GM19328 (cell line): Measurements from ENCODE around the gene NCAPG2.
"Not testable (repeated sequence)": the region's sequence is repeated elsewhere in the genome, so short reads cannot be mapped to it uniquely, and the experiment has no call there.

Source experiments
- ATAC-seq: cut with Tn5 transposase; IDR thresholded peaks from one replicate; pipeline ENCODE4 v1.9.1; 2021; ENCODE audit warnings: mild to moderate bottlenecking, moderate library complexity; ENCODE audit not compliant: unreplicated experiment

The NCAPG2 gene

GRCh38 chr7:158645842-158646241, 58.8 kb downstream of the NCAPG2 start:
- ATAC-seq = no peak

- no peak for ATAC-seq
These were observed 62.5 kb downstream of the NCAPG2 start for GRCh38 chr7:158642149-158642548.

GRCh38 chr7:158638001-158638400, 66.6 kb downstream of the NCAPG2 start:
- no peak for ATAC-seq

GRCh38 chr7:158633055-158633956, 71.3 kb downstream of the NCAPG2 start:
- peak; percentile 68 for ATAC-seq

- no peak for ATAC-seq
These were observed 72.9 kb downstream of the NCAPG2 start for GRCh38 chr7:158631574-158632195.

- not testable (repeated sequence) for ATAC-seq
These were observed 78.3 kb downstream of the NCAPG2 start for GRCh38 chr7:158626289-158626688.

GRCh38 chr7:158623241-158623640, 81.4 kb downstream of the NCAPG2 start:
- ATAC-seq = no peak

GRCh38 chr7:158620839-158621441, 83.7 kb downstream of the NCAPG2 start:
- no peak for ATAC-seq

- no peak for ATAC-seq
These were observed 84.2 kb downstream of the NCAPG2 start for GRCh38 chr7:158620418-158620817.

GRCh38 chr7:158618745-158619140, 85.9 kb downstream of the NCAPG2 start:
- no peak for ATAC-seq

- ATAC-seq = no peak
These were observed 86.9 kb downstream of the NCAPG2 start for GRCh38 chr7:158617737-158618128.

GRCh38 chr7:158616050-158616449, 88.6 kb downstream of the NCAPG2 start:
- no peak for ATAC-seq

- ATAC-seq = no peak
These were observed 89.9 kb downstream of the NCAPG2 start for GRCh38 chr7:158614700-158615099.

GRCh38 chr7:158613481-158613880, 91.1 kb downstream of the NCAPG2 start:
- ATAC-seq = peak; percentile 86

GRCh38 chr7:158612546-158612945, 92.1 kb downstream of the NCAPG2 start:
- ATAC-seq = no peak

GRCh38 chr7:158611541-158611940, 93.1 kb downstream of the NCAPG2 start:
- no peak for ATAC-seq

- ATAC-seq = no peak
These were observed 95.2 kb downstream of the NCAPG2 start for GRCh38 chr7:158609313-158609974.

GRCh38 chr7:158607563-158607962, 97.0 kb downstream of the NCAPG2 start:
- no peak for ATAC-seq

- no peak for ATAC-seq
These were observed 97.8 kb downstream of the NCAPG2 start for GRCh38 chr7:158606671-158607424.

GRCh38 chr7:158606129-158606528, 98.5 kb downstream of the NCAPG2 start:
- ATAC-seq = no peak
